GM10847 (cell line): Measurements from ENCODE around the gene NTNG2.

Experiments
- POLR2A ChIP-seq: IDR thresholded peaks from 2 replicates; pipeline ENCODE4 v1.6.1; 2011; ENCODE audit not compliant: insufficient read length; ENCODE audit errors: extremely low read depth

Gene NTNG2

DNA sequence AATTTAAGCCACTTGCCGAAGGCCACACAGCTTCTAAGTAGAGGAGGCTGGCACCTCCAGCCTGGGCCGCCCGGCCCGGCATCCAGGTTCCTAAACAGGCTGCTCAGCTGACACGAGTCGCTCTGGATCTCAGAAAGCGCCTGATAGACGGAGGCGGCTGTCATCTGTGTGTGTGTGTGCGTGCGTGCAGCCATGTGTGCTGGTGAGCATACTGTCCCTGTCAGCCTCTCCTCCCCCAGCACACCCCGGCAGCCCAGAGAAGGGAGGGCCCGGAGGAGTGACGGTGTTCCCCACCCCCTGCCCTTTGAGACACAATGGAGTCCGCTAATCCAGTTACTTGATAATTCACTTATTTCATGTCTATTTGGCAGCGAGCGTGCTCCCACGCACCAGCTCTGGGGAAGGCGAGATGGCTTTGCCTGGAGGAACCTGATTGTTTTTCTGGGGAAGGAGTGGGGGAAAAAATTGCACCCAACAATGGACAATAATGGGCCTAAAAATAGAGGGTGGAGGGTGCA, 20.0 kb downstream of the NTNG2 start:
- TF ChIP-seq POLR2A: no peak

GRCh38 chr9:132182314-132183091, 20.6 kb downstream of the NTNG2 start:
- TF ChIP-seq POLR2A: no peak

DNA sequence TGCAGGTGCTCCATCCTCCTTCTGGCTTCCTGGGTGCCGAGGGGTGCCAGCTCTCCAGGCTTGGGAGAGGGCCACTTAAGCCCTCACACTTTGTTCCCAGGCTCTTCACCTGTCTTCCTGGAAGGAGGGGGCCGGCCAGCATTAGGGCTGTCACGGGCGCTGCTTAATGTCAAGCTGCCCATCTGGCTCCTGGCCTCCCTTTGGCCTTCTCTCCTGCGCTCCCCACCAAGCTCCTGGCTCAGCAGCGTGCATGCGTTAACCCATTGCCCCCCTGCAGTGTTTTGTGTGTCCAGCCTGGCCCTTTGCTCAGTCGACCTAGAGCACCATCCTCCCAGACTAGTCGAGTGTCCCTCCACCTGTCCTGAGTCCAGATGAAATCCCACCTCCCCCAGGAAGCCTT, 21.3 kb downstream of the NTNG2 start:
- no peak for TF ChIP-seq POLR2A

GRCh38 chr9:132183715-132184114, 21.9 kb downstream of the NTNG2 start:
- no peak for TF ChIP-seq POLR2A

GRCh38 chr9:132184124-132184523, 22.3 kb downstream of the NTNG2 start:
- TF ChIP-seq POLR2A: no peak

- TF ChIP-seq POLR2A: no peak
Measured at GRCh38 chr9:132185073-132186009, 23.5 kb downstream of the NTNG2 start.

DNA sequence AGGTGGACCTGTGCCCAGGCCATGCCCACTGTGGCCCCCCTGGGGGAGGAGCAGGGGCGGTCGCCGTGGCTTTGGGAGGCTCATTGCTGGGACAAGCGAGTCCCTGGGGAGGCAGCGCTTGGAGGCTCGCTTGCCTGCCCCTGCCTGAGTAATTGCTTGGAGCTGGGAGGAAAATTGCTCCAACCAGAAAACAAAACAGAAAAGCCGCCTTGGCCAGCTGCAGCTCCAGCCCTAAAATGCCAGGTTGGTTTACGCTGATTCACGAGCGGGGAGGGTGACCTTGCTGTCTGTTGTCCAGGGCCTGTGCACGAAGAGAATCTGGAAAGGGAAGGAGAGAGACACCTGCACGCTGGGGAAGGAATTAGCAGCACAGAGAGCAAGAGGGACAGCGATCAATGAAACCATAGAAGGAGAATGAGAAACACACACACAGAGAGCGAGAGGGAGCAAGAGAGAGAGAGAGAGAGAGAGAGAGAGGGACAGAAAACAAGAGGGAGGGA, 25.3 kb downstream of the NTNG2 start:
- no peak for TF ChIP-seq POLR2A

- no peak for TF ChIP-seq POLR2A
Measured at GRCh38 chr9:132190966-132191365, 29.1 kb downstream of the NTNG2 start.

DNA sequence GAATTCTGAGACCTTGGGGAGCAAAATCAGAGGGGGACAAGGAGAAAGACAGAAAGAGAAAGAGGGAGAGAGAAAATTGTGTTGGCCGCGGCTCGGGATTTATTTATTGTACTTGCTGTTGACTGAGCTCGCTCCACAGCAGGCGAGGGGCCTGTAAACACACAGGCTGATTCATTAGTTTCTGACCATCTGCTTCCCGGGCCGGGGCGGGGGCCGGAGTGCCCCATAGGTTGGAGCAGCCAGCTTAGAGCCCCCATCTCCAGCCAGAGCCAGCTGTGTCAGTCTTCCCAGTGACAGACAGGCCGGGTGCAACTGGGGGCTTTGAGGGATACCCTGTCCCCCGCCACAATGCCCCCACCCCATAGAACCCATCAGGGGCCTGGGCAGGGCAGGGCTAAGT, 30.9 kb downstream of the NTNG2 start:
- TF ChIP-seq POLR2A: no peak

GRCh38 chr9:132193227-132194124, 31.6 kb downstream of the NTNG2 start:
- TF ChIP-seq POLR2A: no peak

DNA sequence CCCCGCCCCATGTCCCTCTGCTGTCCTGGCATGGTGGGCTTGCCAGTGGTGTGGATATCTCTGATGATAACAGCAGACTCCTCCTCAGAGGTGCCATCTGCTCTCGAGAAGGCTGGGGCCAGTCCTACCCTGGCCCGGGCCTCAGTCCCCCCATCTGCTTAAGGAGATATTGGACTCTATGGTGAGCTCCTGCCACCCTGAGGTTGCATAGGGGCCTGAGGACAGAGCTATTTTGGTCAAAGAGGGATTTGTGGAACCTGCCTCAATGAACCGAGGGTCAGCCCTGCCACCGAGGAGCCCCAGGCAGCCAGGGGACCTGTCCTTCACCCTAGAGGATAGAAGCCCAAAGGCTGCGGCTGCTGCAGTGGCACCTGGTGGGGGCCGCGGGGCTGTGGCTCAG, 32.6 kb downstream of the NTNG2 start:
- no peak for TF ChIP-seq POLR2A

DNA sequence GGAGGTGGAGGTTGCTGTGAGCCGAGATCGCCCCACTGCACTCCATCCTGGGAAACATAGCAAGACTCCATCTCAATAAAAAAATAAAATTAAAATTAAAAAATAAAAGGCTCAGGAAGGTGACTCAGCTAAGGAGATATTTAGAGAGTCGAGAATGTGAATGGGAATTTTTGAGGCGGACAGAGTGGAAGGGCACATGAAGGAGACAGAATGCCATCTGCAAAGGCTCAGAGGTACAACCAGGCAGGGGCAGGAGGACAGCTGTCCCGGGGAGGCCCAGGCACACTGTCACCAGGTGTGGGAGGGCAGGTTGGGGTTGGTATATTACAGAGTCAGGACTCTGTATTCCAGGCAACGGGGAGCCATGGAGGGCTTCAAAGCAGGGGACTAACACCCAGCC, 35.5 kb downstream of the NTNG2 start:
- TF ChIP-seq POLR2A: no peak

GRCh38 chr9:132197856-132198550, 36.1 kb downstream of the NTNG2 start:
- TF ChIP-seq POLR2A: no peak

GRCh38 chr9:132199056-132199455, 37.2 kb downstream of the NTNG2 start:
- no peak for TF ChIP-seq POLR2A
